ENCODE data around the gene MAMDC2.

GRCh38 chr9:70260007-70260443, 216.4 kb downstream of the MAMDC2 start:
- no peak for TF ChIP-seq POLR2A (IDR thresholded peaks at IDR 0.05)
- TF ChIP-seq CTCF (IDR thresholded peaks at IDR 0.05) = no peak

Measured in adrenal gland (tissue), 5 donors.